GM18951 (cell line): ENCODE measurements around the gene AHNAK.

ENCODE experiments used
- POLR2A ChIP-seq: IDR thresholded peaks from 4 replicates; pipeline ENCODE4 v1.6.1; 2011; ENCODE audit warnings: mild to moderate bottlenecking; ENCODE audit not compliant: insufficient read length, insufficient read depth; ENCODE audit errors: extremely low read depth
- in situ Hi-C: fragments of 300-500 bp; cut with MboI; formaldehyde crosslinking; loops from one replicate; pipeline ENCODE4 v1.12.0; 2022; ENCODE audit warnings: low sequenced_read_pairs, mixed read lengths, inconsistent platforms; ENCODE audit not compliant: unreplicated experiment

The AHNAK gene

GRCh38 chr11:62402226-62402959 lies 144.2 kb downstream of the AHNAK start:
- TF ChIP-seq POLR2A, result no peak
- in situ Hi-C loops, result no loop called here

GRCh38 chr11:62401811-62402210 lies 144.8 kb downstream of the AHNAK start:
- TF ChIP-seq POLR2A, result no peak
- in situ Hi-C loops, result no loop called here

- in situ Hi-C loops, result no loop called here
- TF ChIP-seq POLR2A, result no peak
Observed at GRCh38 chr11:62401356-62401755, 145.2 kb downstream of the AHNAK start.

- no peak for TF ChIP-seq POLR2A
- in situ Hi-C loops, result no loop called here
Observed at GRCh38 chr11:62400760-62401159, 145.8 kb downstream of the AHNAK start.

GRCh38 chr11:62400281-62400680 lies 146.3 kb downstream of the AHNAK start:
- in situ Hi-C loops, result no loop called here
- no peak for TF ChIP-seq POLR2A

- TF ChIP-seq POLR2A, result no peak
- in situ Hi-C loops, result loop anchor here (25.0 kb wide), 1 partner anchor 462 kb away; no protein-coding TSS in a partner anchor
Observed at GRCh38 chr11:62399878-62400266, 146.7 kb downstream of the AHNAK start.

GRCh38 chr11:62399172-62399877 lies 147.3 kb downstream of the AHNAK start:
- in situ Hi-C loops, result loop anchor here (25.0 kb wide), 1 partner anchor 463 kb away; no protein-coding TSS in a partner anchor
- TF ChIP-seq POLR2A, result no peak

GRCh38 chr11:62398011-62398994 lies 148.3 kb downstream of the AHNAK start:
- no peak for TF ChIP-seq POLR2A
- in situ Hi-C loops, result loop anchor here (25.0 kb wide), 1 partner anchor 464 kb away; no protein-coding TSS in a partner anchor

GRCh38 chr11:62395885-62396551 lies 150.6 kb downstream of the AHNAK start:
- in situ Hi-C loops, result loop anchor here (25.0 kb wide), 1 partner anchor 466 kb away; no protein-coding TSS in a partner anchor
- TF ChIP-seq POLR2A, result no peak

- TF ChIP-seq POLR2A, result no peak
- in situ Hi-C loops, result loop anchor here (25.0 kb wide), 1 partner anchor 467 kb away; no protein-coding TSS in a partner anchor
Observed at GRCh38 chr11:62394825-62395538, 151.6 kb downstream of the AHNAK start.

- no peak for TF ChIP-seq POLR2A
- in situ Hi-C loops, result loop anchor here (25.0 kb wide), 1 partner anchor 469 kb away; no protein-coding TSS in a partner anchor
Observed at GRCh38 chr11:62393735-62394134, 152.9 kb downstream of the AHNAK start.
